A673 (cell line): ENCODE measurements around the gene PPM1D.

Experiments
- EZH2 ChIP-seq: fragments of 200-600 bp; sonication (generic); IDR thresholded peaks from 2 replicates; pipeline ENCODE4 v1.6.1; 2017; ENCODE audit warnings: borderline replicate concordance, low read depth, mild to moderate bottlenecking, mixed read lengths, antibody characterized with exemption, low read length; ENCODE audit not compliant: poor library complexity, severe bottlenecking
- TF ChIP-seq, protein P1 (sequence below): fragments of 300-800, 200-600 bp; sonication (generic); conservative IDR thresholded peaks from 2 replicates; pipeline ENCODE4 v1.5.1; 2017; ENCODE audit warnings: low read depth, mild to moderate bottlenecking, antibody characterized with exemption, low read length, moderate library complexity, mixed read lengths

DNA sequence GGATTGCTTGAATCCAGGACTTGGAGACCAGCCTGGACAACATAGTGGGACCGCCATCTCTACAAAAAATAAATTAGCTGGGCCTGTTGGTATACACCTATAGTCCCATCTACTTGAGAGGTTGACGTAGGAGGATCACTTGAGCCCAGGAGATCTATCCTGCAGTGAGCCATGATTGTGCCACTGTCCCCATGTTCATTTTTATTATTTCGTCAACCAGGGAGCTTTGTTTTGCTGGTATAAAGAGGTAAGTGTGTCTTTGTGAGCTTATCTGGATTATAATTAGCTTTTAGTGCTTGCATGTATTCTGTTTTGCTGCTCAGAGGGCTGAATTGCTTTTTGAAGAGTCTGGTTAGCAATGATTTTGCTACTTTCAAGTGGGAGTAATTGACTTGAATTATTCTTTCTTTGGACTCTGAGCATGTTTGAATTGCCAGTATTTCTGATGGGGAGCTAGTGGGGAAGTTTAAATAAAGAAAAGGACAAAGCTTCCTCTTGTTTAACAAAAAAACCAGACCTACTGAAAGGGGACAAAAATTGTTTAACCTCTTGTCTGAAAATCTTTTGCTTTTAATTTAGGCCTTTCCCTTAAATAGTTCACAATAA lies 46.0 kb downstream of the PPM1D start:
- TF ChIP-seq, protein P1, sequence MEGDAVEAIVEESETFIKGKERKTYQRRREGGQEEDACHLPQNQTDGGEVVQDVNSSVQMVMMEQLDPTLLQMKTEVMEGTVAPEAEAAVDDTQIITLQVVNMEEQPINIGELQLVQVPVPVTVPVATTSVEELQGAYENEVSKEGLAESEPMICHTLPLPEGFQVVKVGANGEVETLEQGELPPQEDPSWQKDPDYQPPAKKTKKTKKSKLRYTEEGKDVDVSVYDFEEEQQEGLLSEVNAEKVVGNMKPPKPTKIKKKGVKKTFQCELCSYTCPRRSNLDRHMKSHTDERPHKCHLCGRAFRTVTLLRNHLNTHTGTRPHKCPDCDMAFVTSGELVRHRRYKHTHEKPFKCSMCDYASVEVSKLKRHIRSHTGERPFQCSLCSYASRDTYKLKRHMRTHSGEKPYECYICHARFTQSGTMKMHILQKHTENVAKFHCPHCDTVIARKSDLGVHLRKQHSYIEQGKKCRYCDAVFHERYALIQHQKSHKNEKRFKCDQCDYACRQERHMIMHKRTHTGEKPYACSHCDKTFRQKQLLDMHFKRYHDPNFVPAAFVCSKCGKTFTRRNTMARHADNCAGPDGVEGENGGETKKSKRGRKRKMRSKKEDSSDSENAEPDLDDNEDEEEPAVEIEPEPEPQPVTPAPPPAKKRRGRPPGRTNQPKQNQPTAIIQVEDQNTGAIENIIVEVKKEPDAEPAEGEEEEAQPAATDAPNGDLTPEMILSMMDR, result no peak
- no peak for TF ChIP-seq EZH2
